Stromal cell of bone marrow (primary cell): Measurements from ENCODE around the gene IGF2R.
"Not testable (repeated sequence)": the region's sequence is repeated elsewhere in the genome, so short reads cannot be mapped to it uniquely, and the experiment has no call there.

Experiments
- DNase-seq: peaks from one replicate; pipeline ENCODE4 v3.0.0-alpha.2; 2012; ENCODE audit warnings: low read depth

Gene IGF2R

GRCh38 chr6:159968295-159969203 lies at the start of gene IGF2R:
Gene IGF2R (plus strand): TSS chr6:159969082. CDS start chr6:159969247, 165 bp downstream.
- peak; percentile 76 for DNase-seq

GRCh38 chr6:159919800-159920199 lies 49.1 kb upstream of the IGF2R start:
- no peak for DNase-seq

- not testable (repeated sequence) for DNase-seq
Measured at GRCh38 chr6:159924150-159924549, 44.7 kb upstream of the IGF2R start.

GRCh38 chr6:159926542-159927203 lies 42.2 kb upstream of the IGF2R start:
- no peak for DNase-seq

GRCh38 chr6:159929819-159930218 lies 39.1 kb upstream of the IGF2R start:
- no peak for DNase-seq

- DNase-seq: no peak
Measured at GRCh38 chr6:159931112-159931511, 37.8 kb upstream of the IGF2R start.

GRCh38 chr6:159931846-159932245 lies 37.0 kb upstream of the IGF2R start:
- no peak for DNase-seq

GRCh38 chr6:159933077-159933476 lies 35.8 kb upstream of the IGF2R start:
- DNase-seq: no peak

GRCh38 chr6:159934181-159934580 lies 34.7 kb upstream of the IGF2R start:
- no peak for DNase-seq

- peak; percentile 24 for DNase-seq
Measured at GRCh38 chr6:159935065-159935464, 33.8 kb upstream of the IGF2R start.

GRCh38 chr6:159935633-159936032 lies 33.2 kb upstream of the IGF2R start:
- peak; percentile 55 for DNase-seq

GRCh38 chr6:159939591-159940016 lies 29.3 kb upstream of the IGF2R start:
- DNase-seq: no peak

GRCh38 chr6:159941286-159942113 lies 27.4 kb upstream of the IGF2R start:
- DNase-seq: peak; percentile 55

GRCh38 chr6:159943101-159943632 lies 25.7 kb upstream of the IGF2R start:
- peak; percentile 71 for DNase-seq

GRCh38 chr6:159943968-159944598 lies 24.8 kb upstream of the IGF2R start:
- DNase-seq: no peak

GRCh38 chr6:159945801-159946392 lies 23.0 kb upstream of the IGF2R start:
- no peak for DNase-seq

GRCh38 chr6:159946912-159947311 lies 22.0 kb upstream of the IGF2R start:
- DNase-seq: no peak

- DNase-seq: no peak
Measured at GRCh38 chr6:159948199-159948598, 20.7 kb upstream of the IGF2R start.

GRCh38 chr6:159951772-159952171 lies 17.1 kb upstream of the IGF2R start:
- DNase-seq: no peak

- no peak for DNase-seq
Measured at GRCh38 chr6:159952289-159953005, 16.4 kb upstream of the IGF2R start.
